Breast epithelium (tissue), 4 donors: ENCODE measurements around the gene ZNF618. TPM values are rescaled to one million over a fixed set of nuclear protein-coding genes. Genes with fewer than 3 reads are reported as not detected.

Source experiments
- DNase-seq, 2 donors: peaks; one replicate each; pipeline ENCODE4 v3.0.0-alpha.2; 2019; ENCODE audit warnings: low spot score in 2 of 2
- H3K27ac ChIP-seq, 2 donors: fragments of 200-600 bp; sonication (generic) in 1 of 2; one replicate each; pipeline ENCODE4 v1.5.1; 2016 to 2019; ENCODE audit warnings: mild to moderate bottlenecking in 1 of 2
- H3K27me3 ChIP-seq, 2 donors: fragments of 200-600 bp; sonication (generic) in 1 of 2; one replicate each; pipeline versions ENCODE4 v1.5.1 to v1.6.0; 2017 to 2019; ENCODE audit warnings: control low read depth in 1 of 2, mild to moderate bottlenecking in 1 of 2
- H3K36me3 ChIP-seq: fragments of 200-600 bp; one replicate; pipeline ENCODE4 v1.5.1; 2019
- H3K4me1 ChIP-seq, 2 donors: fragments of 200-600 bp; sonication (generic); one replicate each; pipeline ENCODE4 v1.5.1; 2016 to 2019; ENCODE audit warnings: control low read depth in 1 of 2
- H3K4me3 ChIP-seq, 3 donors: fragments of 200-600 bp; sonication (generic); 1 replicate in 2 of 3; 2 replicates in 1 of 3; pipeline ENCODE4 v1.5.1; 2016 to 2019; ENCODE audit warnings: mild to moderate bottlenecking in 3 of 3, moderate library complexity in 2 of 3
- H3K9me3 ChIP-seq, 2 donors: fragments of 200-600 bp; sonication (generic) in 1 of 2; one replicate each; pipeline ENCODE4 v1.5.1; 2016 to 2019; ENCODE audit warnings: control low read depth in 1 of 2
- POLR2A ChIP-seq: fragments of 450-650 bp; IDR thresholded peaks from one replicate; pipeline ENCODE4 v1.6.1; 2016; ENCODE audit warnings: antibody characterized with exemption, mild to moderate bottlenecking, moderate library complexity
- POLR2AphosphoS5 ChIP-seq, 3 donors: sonication (generic); formaldehyde crosslinking; IDR thresholded peaks; one replicate each; pipeline ENCODE4 v1.6.1; 2017; ENCODE audit warnings: antibody characterized with exemption in 3 of 3
- intact Hi-C: fragments of 100-400 bp; cut with DNase I; formaldehyde crosslinking; loops from one replicate; pipeline ENCODE4 v1.15.1; 2023; ENCODE audit warnings: low total_unique reads
- total RNA-seq, 3 donors: library from RNA; depleted of rRNA; stranded (reverse); fragments of >200 nt; gene quantifications; one replicate each; pipeline ENCODE4 v1.1.0, GENCODE V29; 2016
- TF ChIP-seq, protein P1 (sequence below), 3 donors: fragments of 450-650 bp; IDR thresholded peaks; one replicate each; pipeline ENCODE4 v1.5.1; 2016 to 2017; ENCODE audit warnings: antibody characterized with exemption in 3 of 3, mild to moderate bottlenecking in 3 of 3, moderate library complexity in 3 of 3

Gene ZNF618
- total RNA-seq, 3 donors from 2014 or later = 4.6 to 11.8 (median 10.4) TPM

DNA sequence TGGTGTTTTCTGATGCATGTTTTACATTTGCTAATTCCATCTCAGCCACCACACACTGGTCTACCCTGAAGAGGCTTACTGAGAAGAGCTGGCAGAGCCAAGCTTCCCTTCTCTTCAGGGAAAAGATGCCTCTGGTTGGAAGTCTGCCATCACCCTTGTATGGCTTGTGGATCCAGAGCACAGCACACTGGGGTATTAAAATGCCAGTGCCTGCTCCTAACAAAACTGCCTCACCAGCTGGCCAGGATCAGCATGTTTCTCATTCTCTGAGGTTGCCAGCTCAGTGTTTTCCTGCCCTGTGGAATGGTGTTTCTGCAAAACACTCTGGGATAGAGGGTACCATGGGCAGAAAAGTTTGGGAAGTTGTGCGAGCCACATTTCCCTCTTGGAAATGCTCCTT lies 31.6 kb upstream of the ZNF618 start:
- Histone ChIP-seq H3K36me3 (no peaks in the 10 kb centered on the region), H3K27ac (no peak overlapping the region), H3K4me3 (no peak overlapping the region), H3K9me3 (peaks cover 0 to 12% of the 10 kb centered on the region in 2 donors), H3K4me1 (no peaks in the 10 kb centered on the region), H3K27me3 (no peaks in the 10 kb centered on the region)
- DNase-seq = no peak
- TF ChIP-seq POLR2A = no peak
- TF ChIP-seq POLR2AphosphoS5 (IDR thresholded peaks at IDR 0.05) = no peak
- TF ChIP-seq, protein P1, sequence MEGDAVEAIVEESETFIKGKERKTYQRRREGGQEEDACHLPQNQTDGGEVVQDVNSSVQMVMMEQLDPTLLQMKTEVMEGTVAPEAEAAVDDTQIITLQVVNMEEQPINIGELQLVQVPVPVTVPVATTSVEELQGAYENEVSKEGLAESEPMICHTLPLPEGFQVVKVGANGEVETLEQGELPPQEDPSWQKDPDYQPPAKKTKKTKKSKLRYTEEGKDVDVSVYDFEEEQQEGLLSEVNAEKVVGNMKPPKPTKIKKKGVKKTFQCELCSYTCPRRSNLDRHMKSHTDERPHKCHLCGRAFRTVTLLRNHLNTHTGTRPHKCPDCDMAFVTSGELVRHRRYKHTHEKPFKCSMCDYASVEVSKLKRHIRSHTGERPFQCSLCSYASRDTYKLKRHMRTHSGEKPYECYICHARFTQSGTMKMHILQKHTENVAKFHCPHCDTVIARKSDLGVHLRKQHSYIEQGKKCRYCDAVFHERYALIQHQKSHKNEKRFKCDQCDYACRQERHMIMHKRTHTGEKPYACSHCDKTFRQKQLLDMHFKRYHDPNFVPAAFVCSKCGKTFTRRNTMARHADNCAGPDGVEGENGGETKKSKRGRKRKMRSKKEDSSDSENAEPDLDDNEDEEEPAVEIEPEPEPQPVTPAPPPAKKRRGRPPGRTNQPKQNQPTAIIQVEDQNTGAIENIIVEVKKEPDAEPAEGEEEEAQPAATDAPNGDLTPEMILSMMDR (IDR thresholded peaks at IDR 0.05) = no peak
- intact Hi-C loops = no loop called here

DNA sequence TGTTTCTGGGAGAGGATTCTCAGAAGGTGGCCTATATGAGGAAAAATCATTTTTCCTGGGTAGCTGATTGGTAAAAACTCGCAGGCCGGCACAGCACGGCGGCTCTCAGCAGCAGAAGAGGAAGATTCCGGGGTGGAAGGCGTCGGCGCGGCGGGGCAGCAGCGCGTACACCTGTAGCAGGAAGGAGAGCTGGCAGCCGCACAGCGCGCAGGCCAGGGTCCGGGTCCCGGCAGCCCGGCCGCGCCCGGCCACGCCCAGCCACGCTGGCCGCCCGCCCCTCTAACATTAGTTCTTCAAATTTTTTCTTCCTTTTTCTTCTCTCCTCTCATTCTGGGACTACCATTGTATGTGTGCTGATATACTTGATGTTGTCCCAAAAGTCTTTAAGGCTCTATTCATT lies 24.8 kb upstream of the ZNF618 start:
- DNase-seq = no peak
- Histone ChIP-seq H3K27ac (no peak overlapping the region), H3K4me1 (no peaks in the 10 kb centered on the region), H3K9me3 (peaks cover 6 to 9% of the 10 kb centered on the region in 2 donors), H3K27me3 (no peaks in the 10 kb centered on the region), H3K36me3 (no peaks in the 10 kb centered on the region), H3K4me3 (no peak overlapping the region)
- intact Hi-C loops = no loop called here
- TF ChIP-seq POLR2A (no peak), POLR2AphosphoS5 (IDR thresholded peaks at IDR 0.05) (no peak)
- TF ChIP-seq, protein P1 (IDR thresholded peaks at IDR 0.05) = no peak

DNA sequence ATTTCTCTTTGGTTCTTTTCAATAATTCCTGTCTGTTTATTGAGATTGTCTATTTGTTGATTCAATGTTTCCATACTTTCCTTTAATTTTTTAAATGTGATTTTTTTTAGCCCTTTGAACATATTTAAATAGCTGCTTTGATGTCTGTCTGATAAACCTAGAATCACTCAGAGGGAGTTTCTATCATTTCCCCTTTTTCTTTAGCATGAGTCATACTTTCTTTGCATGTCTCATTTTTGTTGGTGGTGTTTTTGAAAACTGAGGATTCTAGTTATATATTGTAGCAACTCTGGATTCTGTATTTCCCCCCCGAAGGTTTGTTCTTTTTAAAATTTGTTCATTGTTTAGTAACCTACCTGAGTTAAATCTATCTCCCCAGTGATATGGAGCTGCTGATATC lies 24.2 kb upstream of the ZNF618 start:
- no peak for DNase-seq
- no peak overlapping the region for H3K4me3 ChIP-seq
- H3K27ac ChIP-seq = no peak overlapping the region
- intact Hi-C loops = no loop called here
- TF ChIP-seq POLR2AphosphoS5 (IDR thresholded peaks at IDR 0.05) = no peak
- TF ChIP-seq, protein P1 (IDR thresholded peaks at IDR 0.05) = no peak
- TF ChIP-seq POLR2A = no peak
- H3K27me3 ChIP-seq = no peaks in the 10 kb centered on the region
- no peaks in the 10 kb centered on the region for H3K36me3 ChIP-seq
- H3K4me1 ChIP-seq = no peaks in the 10 kb centered on the region
- H3K9me3 ChIP-seq = peaks cover 4 to 6% of the 10 kb centered on the region in 2 donors

DNA sequence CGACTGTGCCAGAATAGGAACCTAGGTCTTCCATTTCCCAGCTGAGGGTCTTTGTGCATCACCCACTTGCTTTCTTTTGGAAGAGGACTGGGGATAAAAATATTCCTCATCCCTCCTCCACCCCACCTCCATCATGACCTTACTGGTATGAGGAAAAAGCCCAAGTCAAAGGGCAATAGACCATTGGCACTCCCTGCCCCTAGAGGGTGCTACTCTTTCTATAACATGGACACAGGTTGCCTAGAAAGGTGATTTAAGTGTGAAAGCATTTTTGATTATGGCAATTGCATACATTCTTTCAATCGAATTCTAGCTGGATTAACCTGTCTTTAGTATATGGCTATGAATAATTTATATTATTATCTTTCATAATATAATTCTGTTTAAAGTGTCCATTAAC lies 22.8 kb upstream of the ZNF618 start:
- TF ChIP-seq POLR2AphosphoS5 (IDR thresholded peaks at IDR 0.05) = no peak
- TF ChIP-seq, protein P1 (IDR thresholded peaks at IDR 0.05) = peak in 2 of 3 donors; percentile 25 to 32
- TF ChIP-seq POLR2A = no peak
- no peak for DNase-seq

DNA sequence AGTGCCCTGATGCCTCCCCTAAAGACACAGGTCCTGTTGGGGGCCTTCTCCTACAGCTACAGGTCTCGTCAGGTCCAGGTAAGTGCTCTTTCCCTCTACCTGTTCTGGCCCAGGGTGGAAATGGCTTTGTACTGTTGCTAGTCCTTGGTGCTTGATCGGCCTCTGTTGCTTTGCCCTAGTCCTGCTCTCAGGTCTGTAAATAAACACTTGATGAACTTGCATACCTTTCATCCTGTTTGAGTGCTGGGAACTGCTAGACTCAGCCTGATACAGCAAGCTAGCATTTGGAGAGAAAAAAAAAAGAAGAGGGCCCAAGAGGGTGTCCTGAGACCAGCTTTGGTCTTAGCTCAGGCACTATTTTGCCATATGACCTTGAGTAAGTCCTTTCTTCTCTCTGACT lies 21.8 kb upstream of the ZNF618 start:
- intact Hi-C loops = no loop called here
- no peaks in the 10 kb centered on the region for H3K4me1 ChIP-seq
- no peak for TF ChIP-seq POLR2AphosphoS5 (IDR thresholded peaks at IDR 0.05)
- no peak for TF ChIP-seq POLR2A
- TF ChIP-seq, protein P1 (IDR thresholded peaks at IDR 0.05) = no peak
- no peak for DNase-seq
- H3K27me3 ChIP-seq = no peaks in the 10 kb centered on the region
- no peak overlapping the region for H3K4me3 ChIP-seq
- H3K27ac ChIP-seq = no peak overlapping the region
- peaks cover 0 to 6% of the 10 kb centered on the region in 2 donors for H3K9me3 ChIP-seq
- H3K36me3 ChIP-seq = no peaks in the 10 kb centered on the region

More for the DNA sequence above, 22.8 kb upstream of the ZNF618 start:
- Histone ChIP-seq H3K4me1 (no peaks in the 10 kb centered on the region), H3K27me3 (no peaks in the 10 kb centered on the region), H3K27ac (no peak overlapping the region), H3K9me3 (peaks cover 0 to 6% of the 10 kb centered on the region in 2 donors), H3K36me3 (no peaks in the 10 kb centered on the region), H3K4me3 (no peak overlapping the region)
- intact Hi-C loops = no loop called here
